HG03025 (cell line): ENCODE data around the gene BARX2.
"Not testable (repeated sequence)": the region's sequence is repeated elsewhere in the genome, so short reads cannot be mapped to it uniquely, and the experiment has no call there.

Source experiments
- ATAC-seq: cut with Tn5 transposase; IDR thresholded peaks from one replicate; pipeline ENCODE4 v1.9.1; 2021; ENCODE audit warnings: mild to moderate bottlenecking, moderate library complexity; ENCODE audit not compliant: unreplicated experiment, low FRiP score

Gene BARX2, protein sequence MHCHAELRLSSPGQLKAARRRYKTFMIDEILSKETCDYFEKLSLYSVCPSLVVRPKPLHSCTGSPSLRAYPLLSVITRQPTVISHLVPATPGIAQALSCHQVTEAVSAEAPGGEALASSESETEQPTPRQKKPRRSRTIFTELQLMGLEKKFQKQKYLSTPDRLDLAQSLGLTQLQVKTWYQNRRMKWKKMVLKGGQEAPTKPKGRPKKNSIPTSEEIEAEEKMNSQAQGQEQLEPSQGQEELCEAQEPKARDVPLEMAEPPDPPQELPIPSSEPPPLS

DNA sequence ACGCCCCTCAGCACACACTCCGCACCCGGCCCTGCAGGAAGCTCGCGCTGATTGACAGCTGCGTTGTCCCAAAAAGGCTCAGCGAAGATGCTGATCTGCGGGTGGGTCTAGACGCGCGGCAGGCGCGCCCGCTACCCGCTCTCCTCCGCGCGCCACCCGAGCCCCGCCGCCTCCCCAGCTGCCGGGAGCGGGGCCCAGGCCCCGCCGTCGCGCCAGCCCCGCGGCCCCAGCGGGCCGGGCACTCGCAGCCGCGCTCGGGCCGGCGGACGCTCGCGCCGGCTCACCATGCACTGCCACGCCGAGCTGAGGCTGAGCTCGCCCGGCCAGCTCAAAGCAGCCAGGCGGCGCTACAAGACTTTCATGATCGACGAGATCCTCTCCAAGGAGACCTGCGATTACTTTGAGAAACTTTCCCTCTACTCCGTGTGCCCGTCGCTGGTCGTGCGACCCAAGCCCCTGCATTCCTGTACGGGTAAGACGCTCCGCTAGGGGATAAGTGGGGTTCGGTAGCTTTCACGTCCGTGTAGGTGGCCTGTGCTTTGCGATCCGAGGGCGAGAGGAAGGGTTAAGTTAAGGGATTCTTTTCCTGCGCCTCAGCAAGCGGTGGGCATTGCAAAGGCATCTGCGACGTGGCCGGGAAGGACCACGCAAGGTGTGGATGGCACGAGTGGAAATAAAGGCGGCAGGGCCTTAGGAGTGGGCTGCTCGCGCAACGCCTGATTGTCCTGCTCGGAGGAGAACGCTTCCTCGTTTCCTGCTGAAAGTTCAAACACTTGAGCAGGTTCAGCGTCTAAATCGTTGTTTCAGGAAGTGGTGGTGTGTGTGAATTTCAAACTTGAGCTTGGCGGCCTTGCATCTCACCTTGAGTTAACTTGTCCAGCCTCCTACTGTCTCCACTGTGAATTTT is at the start of gene BARX2:
Gene BARX2, plus strand, starts transcription at position 98 of the 907 bp plus-strand sequence. Its CDS starts 188 bp downstream, at position 286.
- no peak for ATAC-seq

DNA sequence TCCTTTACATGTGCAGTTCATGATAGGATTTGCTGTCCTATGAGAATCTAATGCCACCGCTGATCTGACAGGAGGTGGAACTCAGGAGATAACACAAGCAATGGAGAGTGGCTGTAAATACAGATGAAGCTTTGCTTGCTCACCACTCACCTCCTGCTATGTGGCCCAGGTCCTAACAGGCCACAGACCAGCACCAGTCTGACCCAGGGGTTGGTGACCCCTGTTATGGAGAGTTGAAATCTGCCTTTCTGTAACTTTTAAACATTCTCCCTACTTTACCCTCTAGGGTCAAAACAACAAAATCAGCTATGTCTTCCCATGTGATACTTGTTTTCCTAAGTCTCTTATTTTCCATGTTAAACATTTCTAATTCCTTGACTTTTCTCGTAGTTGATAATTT is 48.7 kb upstream of the BARX2 start:
- no peak for ATAC-seq

DNA sequence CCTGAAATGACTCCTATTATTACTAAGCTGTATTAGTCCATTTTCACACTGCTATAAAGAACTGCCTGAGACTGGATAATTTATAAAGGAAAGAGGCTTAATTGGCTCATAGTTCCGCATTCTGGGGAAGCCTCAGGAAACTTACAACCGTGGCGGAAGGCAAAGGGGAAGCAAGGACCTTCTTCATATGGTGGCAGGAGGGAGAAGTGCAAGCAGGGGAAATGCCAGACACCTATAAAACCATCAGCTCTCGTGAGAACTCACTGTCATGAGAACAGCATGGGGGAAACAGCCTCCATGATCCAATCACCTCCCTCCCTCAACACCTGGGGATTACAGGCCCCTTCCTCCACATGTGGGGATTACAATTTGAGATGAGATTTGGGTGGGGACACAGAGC is 47.9 kb upstream of the BARX2 start:
- not testable (repeated sequence) for ATAC-seq

DNA sequence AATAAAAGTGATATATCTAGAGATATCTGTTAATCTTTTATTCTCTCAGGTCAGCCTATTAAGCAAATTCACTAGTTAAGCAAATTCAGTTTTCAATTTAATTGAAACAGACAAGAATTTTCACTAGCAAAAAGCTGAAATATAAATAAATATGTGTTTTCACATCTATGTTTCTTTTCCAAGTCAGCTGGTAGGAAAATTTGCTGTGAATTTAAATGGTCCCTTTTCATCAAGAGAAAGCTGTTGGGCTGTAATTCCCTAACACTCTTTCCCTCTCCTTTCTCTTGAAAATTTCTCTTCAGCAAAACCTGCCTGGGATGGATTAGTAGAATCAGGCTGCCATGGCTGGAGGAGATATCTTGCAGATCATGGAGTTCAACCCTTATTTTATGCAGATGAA is 46.9 kb upstream of the BARX2 start:
- ATAC-seq: no peak

DNA sequence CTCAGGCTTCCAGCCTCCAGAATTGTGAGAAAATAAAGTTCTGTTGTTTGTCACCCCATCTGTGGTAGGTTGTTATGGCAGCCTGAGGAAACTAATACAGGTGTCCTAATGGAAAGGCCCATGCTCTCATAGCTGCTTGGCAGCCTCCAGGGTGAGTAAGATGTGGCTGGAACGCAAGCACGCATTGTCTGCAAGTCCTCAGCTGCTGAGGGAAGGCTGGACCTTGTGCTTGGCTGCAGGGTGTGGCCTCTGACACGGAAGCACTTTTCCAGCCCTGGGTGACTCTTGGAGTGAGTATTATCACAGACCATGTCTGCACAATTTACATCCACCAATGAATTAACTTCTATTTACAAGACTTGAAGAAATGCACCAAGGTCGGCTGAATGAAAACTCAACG is 44.4 kb upstream of the BARX2 start:
- no peak for ATAC-seq

DNA sequence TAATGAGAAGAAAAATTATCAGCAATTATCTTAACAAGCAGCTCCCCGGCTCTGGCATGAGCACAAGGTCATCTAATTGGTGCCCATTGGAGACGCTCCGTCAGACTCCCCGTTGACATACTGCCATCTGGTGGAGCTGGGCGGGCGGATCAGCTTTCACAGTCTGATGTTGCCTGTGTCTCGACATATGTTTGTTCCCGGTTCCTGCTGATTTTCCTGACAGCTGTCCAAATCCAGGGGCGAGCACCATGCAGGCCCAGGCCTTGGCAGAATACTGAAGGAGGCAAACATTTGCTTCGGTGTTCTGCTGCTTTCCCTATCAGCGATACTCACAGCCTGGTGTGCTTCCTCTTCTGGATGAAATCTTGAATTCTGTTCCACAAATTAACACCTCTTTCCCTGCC is 43.8 kb upstream of the BARX2 start:
- peak; percentile 75 for ATAC-seq

DNA sequence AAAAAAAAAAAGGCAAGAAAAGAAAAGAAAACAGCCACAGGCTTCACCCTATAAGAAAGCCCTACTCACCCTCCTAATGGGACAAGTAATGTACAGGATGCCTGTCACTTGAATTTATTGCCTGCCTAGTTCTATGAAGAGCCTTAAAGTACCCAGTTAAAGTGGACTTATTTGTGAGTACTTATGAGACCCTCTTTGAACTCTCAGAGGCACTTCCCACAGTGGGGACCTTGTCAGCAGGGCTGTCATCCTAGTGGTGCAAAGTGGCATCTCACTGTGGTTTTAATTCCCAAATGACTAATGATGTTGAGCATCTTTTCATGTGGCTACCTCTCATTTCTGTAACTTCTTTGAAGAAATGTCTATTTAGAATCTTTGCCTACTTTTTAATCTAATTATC is 41.8 kb upstream of the BARX2 start:
- no peak for ATAC-seq

DNA sequence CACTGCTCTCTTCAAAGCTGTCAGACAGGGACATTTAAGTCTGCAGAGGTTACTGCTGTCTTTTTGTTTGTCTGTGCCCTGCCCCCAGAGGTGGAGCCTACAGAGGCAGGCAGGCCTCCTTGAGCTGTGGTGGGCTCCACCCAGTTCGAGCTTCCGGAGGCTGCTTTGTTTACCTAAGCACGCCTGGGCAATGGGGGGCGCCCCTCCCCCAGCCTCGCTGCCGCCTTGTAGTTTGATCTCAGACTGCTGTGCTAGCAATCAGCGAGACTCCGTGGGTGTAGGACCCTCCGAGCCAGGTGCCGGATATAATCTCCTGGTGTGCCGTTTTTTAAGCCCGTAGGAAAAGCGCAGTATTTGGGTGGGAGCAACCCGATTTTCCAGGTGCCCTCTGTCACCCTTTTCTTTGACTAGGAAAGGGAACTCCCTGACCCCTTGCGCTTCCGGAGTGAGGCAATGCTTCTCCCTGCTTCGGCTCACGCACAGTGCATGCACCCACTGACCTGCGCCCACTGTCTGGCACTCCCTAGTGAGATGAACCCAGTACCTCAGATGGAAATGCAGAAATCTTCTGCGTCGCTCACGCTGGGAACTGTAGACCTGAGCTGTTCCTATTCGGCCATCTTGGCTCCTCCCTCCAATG is 31.2 kb upstream of the BARX2 start:
- ATAC-seq: not testable (repeated sequence)

DNA sequence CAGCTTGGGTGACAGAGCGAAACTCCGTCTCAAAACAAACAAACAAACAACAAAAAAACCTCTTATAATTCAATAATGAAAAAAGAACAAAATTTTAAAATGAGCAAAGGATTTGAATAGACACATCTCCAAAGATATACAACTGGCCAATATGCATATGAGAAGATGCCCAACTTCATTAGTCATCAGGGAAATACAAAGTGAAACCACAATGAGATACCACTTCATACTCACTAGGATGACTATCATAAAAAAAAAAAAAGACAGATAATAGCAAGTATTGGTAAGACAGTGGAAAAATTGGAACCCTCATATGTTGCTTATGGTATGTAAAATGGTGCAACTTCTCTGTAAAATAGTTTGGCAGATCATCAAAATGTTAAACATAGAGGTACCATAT is 28.7 kb upstream of the BARX2 start:
- ATAC-seq: no peak

DNA sequence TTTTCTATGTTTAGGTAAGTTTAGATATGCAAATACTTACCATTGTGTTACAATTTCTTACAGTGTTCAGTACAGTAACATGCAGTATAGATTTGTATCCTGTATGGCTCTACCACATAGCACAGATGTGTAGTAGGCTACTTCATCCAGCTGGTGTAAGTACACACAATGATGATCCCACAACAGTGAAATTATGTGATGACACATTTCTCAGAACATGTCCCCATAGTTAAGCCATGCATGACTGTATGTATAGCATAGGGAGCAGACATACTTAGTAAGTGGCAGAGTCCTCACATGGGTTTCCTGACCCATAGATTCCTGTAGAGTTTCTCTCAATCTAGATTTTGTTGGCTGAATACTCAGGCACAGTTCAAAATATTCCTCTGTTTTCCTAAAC is 26.8 kb upstream of the BARX2 start:
- ATAC-seq: no peak

DNA sequence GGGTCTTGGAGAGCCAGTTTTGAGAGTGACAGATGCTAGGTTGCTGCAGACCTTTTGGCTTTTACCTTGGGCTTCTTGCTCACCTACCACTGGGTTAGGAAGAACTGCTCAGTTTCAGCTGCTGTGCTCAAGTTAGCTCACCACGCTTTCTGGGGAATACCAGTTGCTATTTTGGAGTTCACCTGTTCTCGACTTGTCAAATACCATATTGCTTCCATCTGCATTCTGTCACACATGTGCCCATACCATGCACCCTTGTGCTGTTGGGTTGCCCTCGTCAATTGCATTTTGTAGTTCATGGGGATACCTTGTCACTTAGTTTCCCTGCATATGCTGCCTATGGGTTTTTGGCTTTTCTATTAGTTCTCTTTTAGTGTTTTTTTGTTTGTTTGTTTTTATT is 23.0 kb upstream of the BARX2 start:
- no peak for ATAC-seq

DNA sequence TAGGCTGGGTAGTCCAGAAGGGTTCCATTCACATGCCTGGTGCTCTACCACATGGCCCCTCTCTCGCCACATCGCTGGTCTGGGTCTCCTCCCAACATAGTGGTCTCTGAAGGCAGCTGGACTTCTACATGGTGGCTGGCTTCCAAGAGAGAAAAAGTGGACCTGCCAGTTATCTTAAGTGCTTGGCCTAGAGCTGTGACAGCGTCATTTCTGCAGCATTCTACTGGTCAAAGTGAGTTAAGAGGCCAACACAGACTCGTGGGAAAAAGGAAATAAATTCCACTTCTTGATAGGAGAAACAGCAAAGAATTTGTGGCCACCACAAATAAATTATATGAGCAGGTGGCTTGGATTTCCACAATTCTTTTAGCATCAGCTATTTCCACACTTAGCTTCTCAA is 21.0 kb upstream of the BARX2 start:
- ATAC-seq: no peak

DNA sequence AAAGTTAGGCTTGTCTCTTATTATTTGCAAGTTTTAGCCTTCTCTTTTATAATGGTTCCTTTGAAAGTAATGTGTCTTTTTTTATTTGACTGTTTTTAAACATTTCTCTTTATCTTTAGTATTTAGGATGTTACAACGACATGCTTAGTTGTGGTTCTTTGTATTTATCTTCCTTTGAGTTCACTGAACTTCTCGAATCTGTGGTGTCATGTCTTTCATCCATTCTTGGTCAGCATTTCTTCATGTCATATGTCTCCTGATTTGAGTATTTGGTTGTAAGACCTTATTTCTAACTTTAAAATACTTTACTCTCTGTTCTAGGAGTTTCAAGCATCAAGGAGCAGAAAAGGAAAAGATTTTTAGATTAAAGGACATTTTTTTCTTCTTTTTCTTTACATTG is 15.9 kb upstream of the BARX2 start:
- no peak for ATAC-seq

DNA sequence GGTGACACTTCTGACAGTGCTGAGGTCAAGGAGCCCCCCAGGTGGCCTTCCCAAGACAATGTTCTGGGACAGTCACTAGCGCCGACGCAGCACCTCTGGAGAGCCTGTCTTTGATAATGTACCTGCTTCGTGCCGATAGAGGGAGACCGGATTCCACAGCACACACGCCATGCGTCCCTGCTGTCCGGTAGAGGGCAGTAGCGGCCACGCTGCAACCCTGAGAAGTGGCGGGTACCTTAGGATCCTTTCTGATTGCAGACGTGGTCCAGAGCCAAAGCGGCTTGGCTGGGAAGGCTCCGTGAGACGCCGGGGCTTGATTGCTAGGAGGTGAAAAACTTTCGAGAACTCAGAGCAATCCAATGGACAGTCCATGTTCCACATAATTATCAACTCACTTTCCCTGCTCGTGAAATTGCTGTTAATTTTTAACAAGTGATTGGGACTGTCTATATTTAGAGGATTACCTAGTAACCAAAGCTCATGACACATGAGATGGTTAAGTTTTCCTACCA is 11.4 kb upstream of the BARX2 start:
- peak; percentile 100 for ATAC-seq

DNA sequence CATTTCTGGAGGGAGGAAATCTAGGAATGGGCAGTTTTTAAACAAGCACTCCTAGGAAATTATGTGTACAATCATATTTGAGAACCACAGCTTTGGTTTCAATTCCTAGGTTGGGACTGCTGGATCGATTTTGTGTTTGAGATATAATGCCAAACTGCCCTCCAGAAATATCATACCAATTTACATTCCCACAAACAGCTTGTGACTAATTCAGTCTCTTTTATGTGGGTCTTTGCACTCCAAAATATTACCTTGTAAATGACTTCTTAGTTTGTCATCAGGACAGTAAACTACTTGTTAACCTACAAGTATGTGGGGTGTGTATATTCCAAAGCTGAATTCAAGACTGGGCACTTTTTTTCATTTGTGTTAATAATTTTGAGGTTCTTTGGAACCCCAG is 9.8 kb upstream of the BARX2 start:
- no peak for ATAC-seq

DNA sequence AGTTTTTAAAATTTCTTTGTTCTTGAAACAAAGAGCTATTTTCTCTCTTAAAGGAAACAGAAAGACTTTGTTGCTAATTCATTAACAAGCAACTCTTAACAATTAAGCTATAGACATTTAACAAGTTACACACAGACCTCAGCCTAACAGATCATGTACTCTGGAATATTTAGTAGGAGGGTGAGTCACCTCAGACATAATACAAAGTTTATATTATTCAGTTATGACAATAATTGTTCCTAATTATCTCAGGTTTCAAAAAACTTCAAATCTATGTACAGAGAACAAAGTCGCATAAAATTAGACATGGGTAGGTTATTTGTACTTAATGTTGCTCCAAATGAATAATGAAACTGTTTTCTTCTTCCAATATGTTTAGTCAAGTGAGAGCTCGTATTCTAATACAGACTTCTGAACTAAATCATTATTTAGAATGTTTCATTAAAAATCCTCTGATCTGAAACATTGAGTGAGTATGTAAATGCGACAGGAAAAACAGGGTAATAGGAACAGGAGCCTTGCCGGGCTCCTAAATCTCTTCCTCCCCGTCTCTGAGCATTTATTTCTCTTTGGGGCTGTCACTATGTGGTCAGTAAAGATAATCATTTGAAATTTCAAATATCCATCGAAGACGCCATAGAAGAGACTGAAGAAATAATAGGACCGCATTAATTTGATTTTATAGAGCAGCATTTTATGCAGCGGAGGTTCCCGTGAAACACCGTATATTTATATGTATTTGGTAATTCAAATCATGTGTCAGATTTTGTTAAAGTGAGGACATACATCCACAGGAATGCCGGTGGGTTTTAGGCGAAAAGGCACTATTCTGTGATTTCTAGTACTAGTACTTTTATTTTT is 8.7 kb upstream of the BARX2 start:
- ATAC-seq: no peak

DNA sequence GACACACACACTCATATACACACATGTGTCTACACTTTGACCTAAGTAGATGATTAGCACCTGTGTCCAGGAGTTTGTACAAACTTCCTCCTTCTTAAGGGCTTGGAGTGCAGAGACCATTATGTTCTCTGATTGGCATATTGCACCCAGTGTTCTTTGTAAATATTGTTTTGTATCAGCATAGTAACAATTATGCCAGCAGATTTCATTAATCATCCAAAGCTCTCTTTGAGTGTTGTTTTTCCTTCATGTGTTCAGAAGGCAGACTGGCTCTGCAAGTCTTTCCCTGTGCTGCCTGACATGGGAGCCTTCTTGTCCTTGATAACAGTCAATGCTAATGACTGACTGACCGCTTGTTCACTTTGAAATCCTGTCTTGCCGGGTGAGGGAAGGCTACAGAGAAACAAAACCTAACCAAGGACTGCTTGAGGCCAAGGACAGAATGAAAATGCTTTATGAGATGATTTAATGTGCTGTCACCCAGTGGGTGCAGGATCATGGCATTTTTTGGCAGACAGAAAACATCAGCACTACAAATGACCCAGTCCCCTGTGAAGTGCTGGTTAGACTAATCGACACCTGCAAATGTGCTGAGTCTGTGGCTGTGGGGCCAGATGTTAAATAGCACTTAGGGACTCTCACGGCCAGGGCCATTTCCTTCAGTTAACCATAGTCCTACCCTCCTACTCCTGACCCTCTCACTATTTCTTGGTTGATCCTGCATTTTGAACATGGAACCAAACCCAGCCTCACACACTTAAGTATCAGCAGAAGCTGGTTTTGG is 6.6 kb upstream of the BARX2 start:
- ATAC-seq: no peak

DNA sequence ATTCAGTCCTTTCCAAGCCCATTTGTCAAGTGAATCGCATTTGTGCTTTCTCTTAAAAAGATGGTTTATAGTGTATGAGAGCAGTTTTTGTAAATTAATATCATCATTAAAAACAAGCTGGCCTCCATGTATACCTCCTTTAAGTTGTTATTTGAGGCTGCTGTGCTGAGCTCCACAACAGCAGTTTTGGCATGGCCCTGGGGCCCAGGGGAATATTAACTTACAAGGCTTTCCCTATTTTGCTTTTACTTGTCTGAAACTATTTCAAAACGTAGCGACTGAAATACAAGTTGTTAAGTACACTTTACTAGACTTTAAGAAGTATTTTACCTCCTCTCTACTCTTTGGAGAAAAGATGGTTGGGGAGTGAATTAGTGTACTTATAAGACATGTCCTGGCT is 4.9 kb upstream of the BARX2 start:
- no peak for ATAC-seq
